Stimulated activated CD4-positive, alpha-beta T cell treated with anti-CD3 and anti-CD28 coated beads, Interleukin-15, amount 100 ng/mL, for 1 hour (primary cell): ENCODE results near the gene SLC6A16.
"Not testable (repeated sequence)": the region's sequence is repeated elsewhere in the genome, so short reads cannot be mapped to it uniquely, and the experiment has no call there.

Experiments used
- DNase-seq, 2 donors: peaks; one replicate each; pipeline ENCODE4 v3.0.0-alpha.2; 2020; ENCODE audit warnings: low read depth in 1 of 2, low spot score in 1 of 2

The SLC6A16 gene

DNA sequence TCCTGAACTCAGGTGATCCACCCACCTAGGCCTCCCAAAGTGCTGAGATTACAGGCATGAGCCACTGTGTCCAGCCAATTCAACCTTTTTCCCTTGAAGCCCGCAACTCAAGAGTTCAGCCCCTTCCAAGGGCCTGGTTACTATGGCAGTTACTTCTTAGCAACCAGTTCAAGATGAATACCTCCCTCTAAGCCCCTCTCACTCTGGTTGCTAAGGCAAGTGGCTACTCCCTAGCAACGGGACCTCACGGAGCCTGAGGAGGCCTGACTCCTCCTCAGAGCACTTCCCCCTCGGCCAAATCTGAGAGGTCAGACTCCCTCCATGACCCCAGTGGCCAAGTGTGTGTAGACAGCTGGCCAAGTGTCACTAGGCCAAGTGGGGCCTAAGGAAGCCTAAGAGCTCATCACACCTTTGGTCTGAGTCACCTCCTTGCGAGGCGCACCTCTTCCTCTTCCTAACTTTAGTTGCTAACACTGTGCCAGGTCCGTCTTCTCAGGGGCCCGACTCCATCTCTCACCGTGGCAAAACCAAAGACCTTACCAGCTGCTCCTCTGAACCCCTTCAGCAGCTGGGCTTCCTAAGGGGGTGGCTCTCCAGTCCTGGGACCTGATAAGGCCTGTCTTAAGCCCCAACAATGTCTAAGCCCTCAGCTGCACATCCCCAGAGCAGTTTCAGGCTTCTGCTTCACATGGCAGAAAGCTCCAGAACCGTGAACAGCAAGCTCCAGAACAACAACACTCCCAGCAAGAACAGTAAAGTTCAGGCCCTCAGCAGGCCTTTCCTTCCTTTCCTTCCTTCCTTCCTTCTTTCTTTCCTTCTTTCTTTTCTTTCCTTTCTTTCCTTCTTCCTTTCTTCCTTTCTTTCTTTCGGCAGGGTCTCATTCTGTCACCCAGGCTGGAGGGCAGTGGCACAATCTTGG lies 19.8 kb upstream of the SLC6A16 start:
- no peak for DNase-seq

DNA sequence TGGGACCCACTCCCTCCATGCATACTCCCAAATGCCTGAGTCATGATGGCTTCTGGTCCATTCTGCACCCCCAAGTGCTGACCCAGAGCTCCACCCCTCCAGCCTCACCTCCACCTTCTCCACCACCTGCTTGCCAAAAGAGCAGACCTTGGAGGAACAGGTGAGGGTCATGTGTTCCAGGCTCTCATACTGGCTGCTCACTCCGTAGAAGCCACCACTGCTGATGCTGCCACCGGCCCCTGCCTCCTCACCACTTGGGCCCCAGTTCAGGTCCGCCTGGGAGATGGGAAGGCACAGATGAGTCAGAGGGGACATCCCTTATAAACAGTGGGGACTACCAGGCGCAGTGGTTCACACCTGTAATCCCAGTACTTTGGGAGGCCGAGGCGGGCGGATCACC lies 18.1 kb upstream of the SLC6A16 start:
- DNase-seq: no peak

DNA sequence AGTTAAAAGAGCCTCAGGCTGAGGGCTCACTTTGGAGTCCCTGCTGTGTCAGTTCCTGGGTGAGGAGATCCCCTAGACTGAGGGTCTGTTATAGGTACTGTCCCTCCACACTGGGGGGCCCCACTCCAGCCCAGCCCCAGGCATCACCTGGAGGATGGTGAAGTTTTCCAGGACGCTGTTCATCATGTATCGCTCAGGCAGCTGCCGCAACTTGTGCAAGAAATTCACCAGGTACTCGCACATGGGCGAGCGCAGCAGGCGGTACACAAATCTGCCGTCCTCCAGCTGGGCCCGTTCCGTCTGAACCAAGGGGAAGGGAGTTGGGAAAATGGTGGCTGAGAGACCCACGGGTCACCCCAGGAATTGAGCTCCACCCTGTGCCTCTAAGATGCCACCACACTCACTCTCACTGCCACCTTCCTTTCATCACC lies 17.3 kb upstream of the SLC6A16 start:
- DNase-seq: no peak

DNA sequence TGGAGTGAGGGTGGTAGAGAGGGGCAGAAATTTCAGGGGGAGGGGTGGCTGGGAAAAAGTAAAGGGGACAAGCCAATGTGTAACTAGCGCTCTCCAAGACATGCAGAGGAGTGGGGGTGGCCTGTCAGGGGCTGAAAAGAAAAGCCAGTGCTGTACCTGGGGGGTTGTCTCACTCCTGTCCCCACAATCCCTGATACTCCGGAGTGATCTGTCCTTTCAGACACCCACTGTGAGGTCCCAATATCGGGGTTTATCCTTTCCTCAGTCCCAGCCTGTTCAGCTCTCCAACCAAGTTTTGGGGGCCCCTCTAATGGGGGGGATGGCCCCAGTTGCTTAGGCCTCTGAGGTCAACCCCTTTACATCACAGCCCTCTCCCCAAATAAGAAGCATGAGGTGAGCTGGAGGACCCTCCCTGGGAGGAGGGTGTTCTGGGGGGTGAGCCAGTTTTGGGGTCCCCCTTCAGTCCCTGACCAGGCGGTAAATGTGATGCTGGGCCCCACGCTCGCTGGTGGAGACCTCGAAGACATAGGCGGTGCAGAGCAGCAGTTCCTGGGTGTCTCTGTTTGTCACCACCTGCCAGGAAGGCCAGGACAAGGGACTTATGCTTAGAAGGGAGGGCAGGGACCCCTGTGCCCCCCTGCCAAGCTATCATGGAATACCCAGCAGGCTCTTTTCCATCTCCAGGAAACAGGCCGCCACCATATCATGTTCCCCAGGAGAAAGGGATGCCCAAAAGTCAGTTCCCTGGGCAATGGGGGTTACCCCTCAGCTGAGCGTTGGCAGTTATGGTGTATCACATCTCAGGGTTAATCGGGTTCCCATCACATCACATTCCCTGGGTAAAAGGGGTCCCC lies 16.1 kb upstream of the SLC6A16 start:
- DNase-seq: no peak

DNA sequence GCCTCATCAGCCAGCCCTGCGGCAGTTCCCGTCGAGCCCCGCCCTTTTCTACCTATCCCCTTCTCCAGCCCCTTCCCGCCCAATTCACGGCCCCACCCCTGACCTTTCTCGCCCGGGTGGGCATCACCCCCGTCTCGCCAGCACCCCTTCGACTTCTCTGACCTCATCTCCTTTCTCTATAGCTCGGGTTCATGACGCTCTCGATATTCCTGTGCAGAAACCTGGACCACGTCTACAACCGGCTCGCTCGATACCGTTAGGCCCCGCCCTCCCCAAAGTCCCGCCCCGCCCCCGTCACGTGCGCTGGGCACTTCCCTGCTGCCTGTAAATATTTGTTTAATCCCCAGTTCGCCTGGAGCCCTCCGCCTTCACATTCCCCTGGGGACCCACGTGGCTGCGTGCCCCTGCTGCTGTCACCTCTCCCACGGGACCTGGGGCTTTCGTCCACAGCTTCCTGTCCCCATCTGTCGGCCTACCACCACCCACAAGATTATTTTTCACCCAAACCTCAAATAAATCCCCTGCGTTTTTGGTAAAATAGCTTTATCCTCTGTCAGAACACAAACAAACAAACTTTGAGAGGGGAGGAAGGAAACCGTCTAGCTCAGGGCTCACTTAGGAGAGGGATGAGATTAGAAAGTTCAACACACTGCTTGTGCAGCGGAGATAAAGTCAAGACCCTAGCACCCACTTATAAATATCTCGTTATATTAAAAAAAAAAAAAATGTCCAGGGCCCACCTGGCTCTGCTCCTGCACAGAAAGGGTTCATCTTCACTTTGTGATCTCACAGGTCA lies 15.3 kb upstream of the SLC6A16 start:
- DNase-seq: no peak

DNA sequence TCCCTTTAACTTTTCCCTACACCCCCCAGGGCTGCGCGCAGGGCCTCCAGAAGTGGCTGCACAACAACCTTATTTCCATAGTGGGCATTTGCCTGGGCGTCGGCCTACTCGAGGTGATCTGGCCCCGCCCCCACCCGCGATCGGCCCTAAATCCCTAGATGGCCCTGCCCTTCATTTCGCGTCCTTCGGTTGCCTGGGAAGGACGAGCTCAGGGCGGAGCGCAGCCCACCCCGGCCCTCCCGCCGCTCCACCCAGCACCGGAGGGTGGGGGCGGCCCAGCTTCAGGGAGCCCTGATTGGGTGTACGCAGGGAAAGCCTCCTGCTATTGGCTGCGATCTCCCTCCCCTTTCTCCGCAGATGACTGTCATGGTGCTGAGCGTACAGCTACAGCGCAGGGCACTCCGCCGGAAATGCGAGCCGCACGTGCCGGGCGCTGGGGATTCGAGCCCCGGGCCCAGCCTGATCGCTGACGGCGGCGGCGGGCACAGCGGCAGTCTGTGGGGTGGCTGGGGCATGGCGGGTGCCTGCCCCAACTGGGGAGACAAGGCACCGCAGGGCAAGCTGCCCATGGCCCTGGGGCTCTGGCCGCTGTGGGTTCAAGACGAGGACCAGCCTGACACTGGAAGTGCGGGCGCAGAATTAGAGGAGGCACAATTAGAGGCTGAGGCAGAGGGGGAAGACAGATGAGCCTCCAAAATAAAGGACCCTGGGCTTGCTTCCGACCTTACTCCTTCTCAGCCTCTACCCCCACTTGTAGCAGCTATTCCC lies 14.5 kb upstream of the SLC6A16 start:
- no peak for DNase-seq

DNA sequence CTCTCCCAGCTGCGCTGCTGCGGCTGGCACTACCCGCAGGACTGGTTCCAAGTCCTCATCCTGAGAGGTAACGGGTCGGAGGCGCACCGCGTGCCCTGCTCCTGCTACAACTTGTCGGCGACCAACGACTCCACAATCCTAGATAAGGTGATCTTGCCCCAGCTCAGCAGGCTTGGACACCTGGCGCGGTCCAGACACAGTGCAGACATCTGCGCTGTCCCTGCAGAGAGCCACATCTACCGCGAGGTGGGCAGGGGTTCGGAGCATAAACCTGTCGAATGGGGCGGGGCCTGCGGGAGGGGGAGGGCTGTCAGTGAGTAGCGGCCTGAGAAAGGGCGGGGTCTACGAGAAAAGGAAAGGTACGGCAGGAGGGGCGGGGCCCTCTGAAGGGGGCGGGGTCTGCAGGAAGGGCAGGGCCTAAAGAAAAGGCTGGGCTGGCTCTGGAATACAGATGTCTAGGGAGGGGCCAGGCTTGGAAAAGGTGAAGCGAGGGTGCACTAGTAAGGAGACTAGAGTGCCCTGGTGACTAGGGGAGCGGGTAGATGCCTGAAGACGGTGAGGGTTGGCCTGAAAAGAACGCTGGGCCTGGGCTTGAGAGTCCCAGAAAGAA lies 13.8 kb upstream of the SLC6A16 start:
- DNase-seq: no peak

DNA sequence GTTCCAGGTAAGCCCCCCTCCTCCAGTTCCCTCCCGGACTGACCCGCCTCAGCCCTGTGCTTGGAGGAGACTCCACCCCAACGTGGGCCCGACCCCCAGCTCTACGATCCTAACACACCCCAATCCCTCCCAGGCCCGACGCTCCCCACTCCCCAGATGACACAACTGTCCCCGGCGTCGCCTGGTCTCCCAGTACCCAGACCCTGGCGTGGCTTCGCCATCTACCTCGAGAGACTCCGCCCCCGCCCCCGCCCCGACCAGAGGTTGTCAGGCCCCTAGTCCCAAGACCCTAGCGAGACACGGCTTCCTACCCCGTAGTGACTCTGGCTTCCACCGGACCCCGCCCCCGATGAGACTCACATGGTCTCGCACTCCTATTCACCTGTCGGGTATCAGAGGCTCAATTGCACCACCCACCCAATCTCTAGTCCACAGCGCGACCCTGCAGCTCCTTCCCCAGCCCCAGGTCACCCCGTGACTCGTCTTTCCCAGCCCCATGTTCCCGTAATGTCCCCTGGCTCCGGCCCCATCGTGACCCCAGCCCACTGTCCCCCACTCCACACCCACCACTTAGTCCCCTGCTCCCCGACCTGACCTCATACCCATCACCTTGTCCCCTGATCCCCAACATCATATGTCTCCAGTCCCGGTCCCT lies 13.2 kb upstream of the SLC6A16 start:
- DNase-seq: no peak

DNA sequence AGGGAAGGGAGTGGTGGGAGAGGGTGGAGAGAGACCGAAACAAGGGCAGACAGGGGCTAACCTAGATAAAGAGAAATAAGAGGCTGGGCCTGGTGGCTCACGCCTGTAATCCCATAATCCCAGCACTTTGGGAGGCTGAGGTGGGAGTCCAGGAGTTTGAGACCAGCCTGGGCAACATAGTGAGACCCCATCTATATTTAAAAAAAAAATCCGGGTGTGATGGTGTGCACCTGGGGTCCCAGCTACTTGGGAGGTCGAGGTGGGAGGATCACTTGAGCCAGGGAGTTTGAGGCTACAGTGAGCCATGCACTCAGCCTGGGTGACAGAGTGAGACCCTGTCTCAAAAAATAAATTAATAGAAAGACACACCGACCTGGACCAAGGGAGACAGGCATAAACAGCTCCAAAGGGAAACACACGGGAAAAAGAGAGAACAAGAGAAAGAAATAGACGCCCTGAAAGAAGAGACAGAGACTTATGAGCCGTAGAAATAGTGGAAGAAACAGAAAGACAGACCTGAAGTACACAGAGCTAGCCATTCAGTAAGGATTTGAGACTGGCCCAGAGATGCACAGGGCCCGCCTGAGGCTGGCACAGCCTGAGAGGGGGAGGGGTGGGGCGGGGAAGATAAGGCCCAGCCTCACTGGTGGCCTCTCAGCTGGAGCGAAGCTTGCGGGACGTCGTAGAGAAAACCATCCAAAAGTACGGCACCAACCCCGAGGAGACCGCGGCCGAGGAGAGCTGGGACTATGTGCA lies 12.5 kb upstream of the SLC6A16 start:
- DNase-seq: no peak

DNA sequence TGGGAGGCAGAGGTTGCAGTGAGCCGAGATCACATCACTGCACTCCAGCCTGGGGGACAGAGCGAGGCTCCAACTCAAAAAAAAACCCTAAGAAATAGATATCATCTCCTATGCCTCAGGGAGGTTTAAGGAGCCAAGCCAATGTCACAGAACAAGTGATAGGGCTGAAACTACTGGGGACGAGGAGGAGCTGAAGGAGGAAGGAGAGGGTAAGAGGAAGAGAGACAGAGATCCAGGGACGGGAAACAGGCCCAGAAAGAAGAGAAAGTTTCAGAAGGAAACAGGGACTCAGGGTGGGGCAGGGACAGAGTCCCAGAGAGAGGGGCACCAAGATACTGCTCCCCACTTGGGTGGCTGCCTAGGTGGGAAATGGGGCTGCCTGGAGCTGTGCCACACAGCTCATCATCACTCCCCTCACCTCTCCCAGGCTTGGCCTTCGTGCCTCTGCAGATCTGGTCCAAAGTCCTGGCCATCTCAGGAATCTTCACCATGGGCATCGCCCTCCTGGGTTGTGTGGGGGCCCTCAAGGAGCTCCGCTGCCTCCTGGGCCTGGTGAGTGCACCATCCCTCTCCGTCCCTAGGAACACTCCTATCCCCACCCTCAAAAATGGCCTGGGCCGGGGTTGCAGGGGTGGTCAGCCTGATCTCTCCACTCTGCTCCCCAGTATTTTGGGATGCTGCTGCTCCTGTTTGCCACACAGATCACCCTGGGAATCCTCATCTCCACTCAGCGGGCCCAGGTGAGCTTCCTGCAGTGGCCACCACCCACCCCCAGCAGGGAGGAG lies 11.7 kb upstream of the SLC6A16 start:
- no peak for DNase-seq

DNA sequence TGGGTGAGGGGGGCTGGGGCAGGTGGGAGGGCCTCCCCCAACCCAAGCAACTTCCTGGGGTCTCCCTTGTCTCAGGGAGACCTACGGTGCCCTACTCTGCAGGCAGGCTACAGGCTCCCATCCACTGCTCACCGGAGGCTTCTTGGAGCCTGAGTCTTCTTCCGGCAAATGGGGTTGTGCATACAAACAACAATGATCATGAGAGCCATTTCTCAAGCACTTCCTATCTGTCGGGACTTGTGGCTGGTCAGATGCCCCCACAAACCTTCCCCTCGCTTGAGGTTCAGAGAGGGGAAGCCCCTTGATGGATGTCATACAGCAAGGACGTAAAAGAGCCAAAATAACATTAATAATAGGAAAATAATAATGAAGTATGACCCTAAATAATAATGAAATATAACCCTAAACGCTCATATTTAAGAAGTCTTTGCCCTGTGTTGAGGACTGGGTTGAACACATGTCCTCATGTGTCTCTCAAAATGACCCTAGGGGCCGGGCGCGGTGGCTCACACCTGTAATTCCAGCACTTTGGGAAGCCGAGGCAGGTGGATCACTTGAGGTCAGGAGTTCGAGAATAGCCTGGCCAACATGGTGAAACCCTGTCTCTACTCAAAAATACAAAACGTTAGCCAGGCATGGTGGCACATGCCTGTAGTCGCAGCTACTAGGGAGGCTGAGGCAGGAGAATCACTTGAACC lies 10.9 kb upstream of the SLC6A16 start:
- no peak for DNase-seq

DNA sequence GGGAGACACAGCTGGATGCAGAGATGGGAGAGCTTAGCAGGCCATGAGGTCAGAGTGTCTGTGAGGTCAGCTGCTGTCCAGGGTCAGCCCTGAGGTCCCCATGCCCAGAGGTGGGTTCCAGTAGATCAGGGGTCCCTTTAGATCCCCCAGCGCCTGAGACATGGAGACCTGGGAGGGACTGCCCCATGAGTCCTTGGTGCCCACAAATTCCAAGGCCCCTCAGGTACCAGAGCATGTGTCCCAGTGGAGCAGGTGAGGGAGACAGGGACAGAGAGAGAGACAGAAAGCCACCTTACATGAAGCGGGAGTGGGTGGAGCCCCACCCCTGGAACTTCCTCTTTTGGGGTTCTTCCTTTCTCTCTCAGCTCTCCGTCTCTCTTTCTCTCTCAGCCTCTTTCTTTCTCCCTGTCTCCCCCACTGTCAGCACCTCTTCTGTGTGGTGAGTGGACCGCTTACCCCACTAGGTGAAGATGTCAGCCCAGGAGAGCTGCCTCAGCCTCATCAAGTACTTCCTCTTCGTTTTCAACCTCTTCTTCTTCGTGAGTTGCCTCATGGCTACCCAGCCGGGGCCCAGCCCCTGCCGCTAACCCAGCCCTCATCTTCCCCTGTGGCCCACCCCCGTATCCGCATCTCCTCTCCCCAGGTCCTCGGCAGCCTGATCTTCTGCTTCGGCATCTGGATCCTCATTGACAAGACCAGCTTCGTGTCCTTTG lies 10.2 kb upstream of the SLC6A16 start, which contains the start of gene CD37:
TSS of gene CD37 (plus strand) at position 336 of the 713 bp plus-strand sequence. CDS start at position 471, 135 bp downstream.
- DNase-seq: peak in 1 of 2 donors; percentile 27

DNA sequence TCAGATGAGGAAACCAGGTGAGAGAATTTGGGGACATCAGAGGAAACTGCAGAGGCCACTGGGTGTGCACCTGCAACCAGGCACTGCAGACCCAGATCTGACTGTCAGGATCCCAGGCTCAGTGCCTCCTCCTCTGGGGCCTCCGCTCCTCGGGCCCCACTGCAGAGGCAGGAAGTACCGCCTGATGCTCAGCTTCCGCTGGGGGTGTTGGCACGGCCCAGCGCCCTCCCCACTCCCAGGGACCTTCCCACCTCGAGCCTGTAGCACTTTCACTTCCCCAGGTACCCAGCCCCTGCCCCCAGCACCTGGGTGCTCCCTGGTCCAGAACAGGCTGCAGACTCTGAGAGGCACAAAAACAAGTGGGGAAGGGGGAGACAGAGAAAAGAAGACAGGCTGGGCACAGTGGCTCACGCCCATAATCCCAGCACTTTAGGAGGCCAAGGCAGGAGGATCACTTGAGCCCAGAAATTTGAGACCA lies 8.9 kb upstream of the SLC6A16 start:
- peak; percentile 41 to 53 for DNase-seq

DNA sequence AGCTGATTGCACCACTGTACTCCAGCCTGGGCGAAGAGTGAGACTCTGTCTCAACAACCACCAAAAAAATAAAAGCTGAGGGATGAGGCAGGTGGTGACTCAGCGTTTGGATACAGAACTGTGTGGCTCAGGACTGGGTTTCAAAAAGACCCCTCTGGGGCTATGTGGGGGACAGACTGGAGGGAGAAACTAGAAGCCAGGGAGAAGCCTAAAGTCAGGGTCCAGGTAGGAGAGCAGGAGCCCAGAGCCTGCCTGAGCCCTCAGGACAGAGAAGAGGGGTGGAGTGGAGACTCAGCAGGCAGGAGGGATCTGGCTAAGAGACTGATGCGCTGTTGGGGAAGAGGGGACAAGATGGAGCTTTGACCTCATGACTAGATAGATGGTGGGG lies 8.4 kb upstream of the SLC6A16 start:
- no peak for DNase-seq

DNA sequence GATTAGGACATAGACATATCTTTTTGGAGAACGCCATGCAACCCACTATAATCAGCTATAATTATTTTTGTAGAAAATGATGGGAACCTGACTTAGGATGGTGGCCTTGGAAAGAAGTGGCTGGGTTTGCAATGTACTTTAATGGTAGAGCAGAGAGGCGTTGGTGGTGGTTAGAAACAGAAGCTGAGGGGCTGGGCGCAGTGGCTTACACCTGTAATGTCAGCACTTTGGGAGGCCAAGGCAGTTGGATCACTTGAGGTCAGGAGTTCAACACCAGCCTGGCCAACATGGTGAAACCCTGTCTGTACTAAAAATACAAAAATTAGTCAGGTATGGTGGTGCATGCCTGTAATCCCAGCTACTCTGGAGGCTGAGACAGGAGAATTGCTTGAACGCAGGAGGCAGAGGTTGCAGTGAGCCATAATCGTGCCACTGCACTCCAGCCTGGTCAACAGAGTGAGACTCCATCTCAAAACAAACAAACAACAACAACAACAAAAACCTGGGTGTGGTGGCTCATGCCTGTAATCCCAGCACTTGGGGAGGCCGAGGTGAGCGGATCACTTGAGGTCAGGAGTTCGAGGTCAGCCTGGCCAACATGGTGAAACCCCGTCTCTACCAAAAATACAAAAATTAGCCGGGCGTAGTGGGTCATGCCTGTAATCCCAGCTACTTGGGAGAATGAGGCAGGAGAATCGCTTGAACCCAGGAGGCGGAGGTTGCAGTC lies 7.9 kb upstream of the SLC6A16 start:
- not testable (repeated sequence) for DNase-seq

DNA sequence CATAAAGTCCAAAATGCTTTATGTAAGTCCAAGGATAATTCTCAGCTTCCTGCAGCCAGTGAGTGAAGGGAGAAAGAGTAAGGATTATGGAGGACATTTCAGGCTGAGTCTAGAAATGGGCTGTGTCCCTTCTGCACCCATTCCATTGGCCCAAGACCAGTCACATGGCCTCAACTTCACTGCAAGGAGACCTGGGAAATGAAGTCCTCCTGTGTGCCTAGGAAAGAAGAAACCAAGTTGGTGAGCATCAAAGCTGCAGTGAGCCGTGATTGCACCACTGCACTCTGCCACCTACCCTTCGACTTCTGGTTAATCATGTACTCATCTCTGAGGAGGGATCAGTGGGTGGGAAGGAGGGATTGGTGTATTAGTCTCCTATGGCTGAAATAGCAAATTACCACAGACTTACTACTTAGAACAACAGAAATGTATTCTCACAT lies 6.6 kb upstream of the SLC6A16 start:
- DNase-seq: peak in 1 of 2 donors; percentile 29
